GM23248 (cell line): Measurements from ENCODE around the gene CDC14B. TPM values are rescaled to one million over a fixed set of nuclear protein-coding genes. Genes with fewer than 3 reads are reported as not detected.

Source experiments
- DNase-seq: peaks from one replicate; pipeline ENCODE4 v3.0.0-alpha.2; 2015
- H2AFZ ChIP-seq: fragments of 200-600 bp; sonication (generic); 2 replicates; pipeline ENCODE4 v1.6.1; 2016; ENCODE audit warnings: antibody characterized with exemption
- H3F3A ChIP-seq: fragments of 200-600 bp; sonication (generic); 2 replicates; pipeline ENCODE4 v1.6.1; 2016; ENCODE audit warnings: mild to moderate bottlenecking, antibody characterized with exemption, mixed run types; ENCODE audit not compliant: insufficient read depth
- H3K27ac ChIP-seq: fragments of 200-600 bp; sonication (generic); 2 replicates; pipeline ENCODE4 v1.5.1; 2016; ENCODE audit warnings: mild to moderate bottlenecking
- H3K27me3 ChIP-seq: fragments of 200-600 bp; sonication (generic); replicated peaks from 2 replicates; pipeline ENCODE4 v1.6.1; 2016; ENCODE audit warnings: mild to moderate bottlenecking; ENCODE audit not compliant: insufficient read depth
- H3K36me3 ChIP-seq: fragments of 200-600 bp; sonication (generic); 2 replicates; pipeline ENCODE4 v1.6.1; 2016; ENCODE audit warnings: low read depth, mild to moderate bottlenecking
- H3K4me1 ChIP-seq: fragments of 200-600 bp; sonication (generic); 2 replicates; pipeline ENCODE4 v1.6.1; 2016; ENCODE audit warnings: mild to moderate bottlenecking; ENCODE audit not compliant: insufficient read depth
- H3K4me2 ChIP-seq: fragments of 200-600 bp; sonication (generic); one replicate; pipeline ENCODE4 v1.6.1; 2016; ENCODE audit warnings: mild to moderate bottlenecking; ENCODE audit not compliant: unreplicated experiment
- H3K4me3 ChIP-seq: fragments of 200-600 bp; sonication (generic); 2 replicates; pipeline ENCODE4 v1.5.1; 2016; ENCODE audit warnings: mild to moderate bottlenecking
- H3K79me2 ChIP-seq: fragments of 200-600 bp; sonication (generic); 2 replicates; pipeline ENCODE4 v1.6.1; 2016; ENCODE audit warnings: mild to moderate bottlenecking; ENCODE audit not compliant: insufficient read depth
- H3K9ac ChIP-seq: fragments of 200-600 bp; sonication (generic); 2 replicates; pipeline ENCODE4 v1.6.1; 2016; ENCODE audit warnings: mild to moderate bottlenecking
- H3K9me2 ChIP-seq: fragments of 200-600 bp; sonication (generic); 2 replicates; pipeline ENCODE4 v1.6.1; 2016; ENCODE audit warnings: mixed run types, mild to moderate bottlenecking, moderate library complexity; ENCODE audit not compliant: insufficient read depth
- H3K9me3 ChIP-seq: fragments of 200-600 bp; sonication (generic); one replicate; pipeline ENCODE4 v1.6.1; 2017; ENCODE audit warnings: low read depth
- H4K20me1 ChIP-seq: fragments of 200-600 bp; sonication (generic); 2 replicates; pipeline ENCODE4 v1.6.0; 2016; ENCODE audit not compliant: insufficient read depth
- EZH2 ChIP-seq: fragments of 200-600 bp; sonication (generic); IDR thresholded peaks from 2 replicates; pipeline ENCODE4 v1.6.1; 2018; ENCODE audit warnings: antibody characterized with exemption, mild to moderate bottlenecking; ENCODE audit not compliant: insufficient read depth, poor library complexity, severe bottlenecking
- EZH2phosphoT487 ChIP-seq: fragments of 200-600 bp; sonication (generic); IDR thresholded peaks from 2 replicates; pipeline ENCODE4 v1.6.1; 2018; ENCODE audit warnings: antibody characterized with exemption, moderate library complexity, mild to moderate bottlenecking, low read depth; ENCODE audit not compliant: insufficient read depth
- WGBS, 2 experiments: methylation state at CpG; one replicate each; pipeline ENCODE4 v1.1.6; 2015 to 2017; ENCODE audit warnings: low lambda C conversion rate in 2 of 2, low coverage in 1 of 2; ENCODE audit errors: missing lambda C conversion rate in 2 of 2; 5-methylcytosine and 5-hydroxymethylcytosine counted together
- in situ Hi-C: fragments of 300-500 bp; cut with MboI; formaldehyde crosslinking; loops from 2 replicates; pipeline ENCODE4 v1.15.0; 2020
- polyA plus RNA-seq: library from polyadenylated mRNA; unstranded; fragments of >200 nt; fragmentation: Nextera tagmentation; extraction: Ambion mirVana; gene quantifications from 2 replicates; pipeline ENCODE4 v1.2.1, GENCODE V29; 2016
- total RNA-seq: library from RNA; depleted of rRNA; stranded (reverse); fragments of >200 nt; shearing (Covaris generic); gene quantifications from 2 replicates; pipeline ENCODE4 v1.2.3, GENCODE V29; 2014

Gene CDC14B
- total and polyA plus RNA-seq, 2 experiments from 2014 or later, result 8.1 to 17.2 TPM

DNA sequence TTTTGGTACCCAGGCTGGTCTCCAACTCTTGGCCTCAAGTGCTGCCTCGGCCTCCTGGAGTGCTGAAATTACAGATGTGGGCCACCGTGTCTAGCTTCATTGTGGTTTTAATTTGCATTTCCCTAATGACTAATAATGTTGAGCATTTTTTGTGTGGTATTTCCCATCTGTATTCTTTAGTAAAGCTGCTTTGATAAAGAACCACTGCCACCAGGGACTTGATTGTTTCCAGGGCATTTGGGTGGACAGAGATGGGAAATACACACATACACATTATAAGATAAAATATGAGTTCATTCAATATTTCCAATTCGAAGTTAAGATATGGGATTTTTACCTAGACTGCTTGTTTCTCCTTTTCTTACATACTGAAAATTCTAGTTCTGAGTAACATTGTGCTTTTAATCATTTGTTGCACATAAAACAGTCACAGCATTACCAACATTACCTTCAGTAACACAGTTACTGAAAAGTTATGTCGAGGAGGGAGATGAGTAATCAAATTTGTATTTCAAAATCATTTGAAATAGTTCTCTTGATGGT lies 140.7 kb downstream of the CDC14B start:
- Histone ChIP-seq H3F3A (peaks cover 32% of the 10 kb centered on the region), H3K9me2 (no peaks in the 10 kb centered on the region), H2AFZ (no peak overlapping the region), H3K79me2 (no peaks in the 10 kb centered on the region), H3K27ac (peak overlapping the region; percentile 76), H3K36me3 (peaks cover 6% of the 10 kb centered on the region; the same call in 1 of the 2 replicates), H3K4me3 (no peak overlapping the region), H3K9ac (peak overlapping the region; percentile 40), H3K9me3 (no peaks in the 10 kb centered on the region), H3K27me3 (no peaks in the 10 kb centered on the region), H4K20me1 (no peaks in the 10 kb centered on the region), H3K4me1 (peaks cover 27% of the 10 kb centered on the region), H3K4me2 (peak overlapping the region; percentile 60)
- WGBS, 2 experiments, result 11 to 15% methylated on average over 4 of the region's 4 CpGs
- in situ Hi-C loops, result no loop called here
- peak; percentile 76 for DNase-seq
- TF ChIP-seq EZH2 (no peak), EZH2phosphoT487 (no peak)

GRCh38 chr9:96476591-96476990 lies 143.1 kb downstream of the CDC14B start:
- Histone ChIP-seq H3K4me3 (no peak overlapping the region), H3K9ac (no peak overlapping the region), H4K20me1 (no peaks in the 10 kb centered on the region), H2AFZ (no peak overlapping the region), H3F3A (peaks cover 32% of the 10 kb centered on the region), H3K27ac (no peak overlapping the region), H3K4me1 (peaks cover 22% of the 10 kb centered on the region), H3K9me2 (no peaks in the 10 kb centered on the region), H3K36me3 (peaks cover 7% of the 10 kb centered on the region; the same call in 1 of the 2 replicates), H3K9me3 (no peaks in the 10 kb centered on the region), H3K27me3 (no peaks in the 10 kb centered on the region), H3K4me2 (no peak overlapping the region), H3K79me2 (no peaks in the 10 kb centered on the region)
- no peak for TF ChIP-seq EZH2
- TF ChIP-seq EZH2phosphoT487, result no peak
- in situ Hi-C loops, result no loop called here
- 39 to 42% methylated on average over 5 of the region's 5 CpGs for WGBS, 2 experiments
- peak; percentile 75 for DNase-seq

DNA sequence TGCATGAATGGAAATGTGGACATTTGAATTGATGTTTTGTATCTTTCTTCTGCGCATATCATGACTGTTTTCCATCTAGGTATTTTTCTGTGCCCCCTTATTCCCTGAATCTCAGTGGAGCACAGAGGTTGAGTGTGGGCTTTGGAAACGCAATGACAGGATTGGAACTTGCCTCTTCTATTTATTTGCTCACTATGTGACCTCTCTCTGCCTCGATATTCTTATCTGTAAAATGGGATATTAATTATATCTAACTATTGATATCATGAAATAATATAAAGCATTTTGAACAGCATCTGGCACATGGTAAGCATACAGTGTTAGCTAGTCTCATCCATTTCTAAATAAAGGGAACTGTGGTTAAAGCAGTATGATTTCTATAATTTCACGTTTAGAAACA lies 143.6 kb downstream of the CDC14B start:
- Histone ChIP-seq H2AFZ (no peak overlapping the region), H3K27me3 (no peaks in the 10 kb centered on the region), H3K9me3 (no peaks in the 10 kb centered on the region), H3K27ac (no peak overlapping the region), H3K9me2 (no peaks in the 10 kb centered on the region), H3K36me3 (peaks cover 12% of the 10 kb centered on the region; the same call in 1 of the 2 replicates), H3K4me3 (no peak overlapping the region), H3K4me2 (no peak overlapping the region), H3K4me1 (peaks cover 22% of the 10 kb centered on the region), H3F3A (peaks cover 32% of the 10 kb centered on the region), H4K20me1 (no peaks in the 10 kb centered on the region), H3K79me2 (no peaks in the 10 kb centered on the region), H3K9ac (no peak overlapping the region)
- in situ Hi-C loops, result no loop called here
- WGBS, 2 experiments, result 98% methylated on average over 4 of the region's 4 CpGs
- no peak for TF ChIP-seq EZH2
- no peak for TF ChIP-seq EZH2phosphoT487
- DNase-seq, result no peak

DNA sequence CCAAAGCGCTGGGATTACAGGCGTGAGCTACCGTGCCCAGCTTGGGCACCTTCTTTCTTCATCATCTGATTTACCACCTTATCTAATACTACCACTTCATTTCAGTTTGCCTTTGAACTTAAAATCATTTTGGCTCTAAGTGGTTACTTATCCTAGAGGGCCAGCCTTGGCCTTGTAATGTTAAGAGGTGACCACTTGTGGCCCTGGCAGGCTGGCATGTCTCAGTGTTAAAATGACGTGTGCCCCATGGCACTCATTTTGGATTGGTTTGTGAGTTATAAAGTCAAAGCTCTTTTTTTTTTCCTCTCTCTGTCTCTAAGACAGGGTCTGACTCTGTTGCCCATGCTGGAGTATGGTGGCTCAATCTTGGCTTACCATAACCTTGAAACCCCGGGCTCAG lies 151.9 kb downstream of the CDC14B start:
- no peak for TF ChIP-seq EZH2
- no peak for TF ChIP-seq EZH2phosphoT487
- no peaks in the 10 kb centered on the region for H3F3A ChIP-seq

More for the DNA sequence above, 151.9 kb downstream of the CDC14B start:
- no peak overlapping the region for H3K9ac ChIP-seq
- no peaks in the 10 kb centered on the region for H3K9me2 ChIP-seq
- no peak overlapping the region for H3K4me2 ChIP-seq
- no peaks in the 10 kb centered on the region for H3K27me3 ChIP-seq
- DNase-seq, result no peak
- no peak overlapping the region for H2AFZ ChIP-seq
- H3K4me3 ChIP-seq, result no peak overlapping the region
- WGBS, 2 experiments, result 94 to 99% methylated on average over 5 of the region's 5 CpGs
- H3K9me3 ChIP-seq, result no peaks in the 10 kb centered on the region
- no peaks in the 10 kb centered on the region for H3K4me1 ChIP-seq
- H3K79me2 ChIP-seq, result no peaks in the 10 kb centered on the region
- no peaks in the 10 kb centered on the region for H4K20me1 ChIP-seq
- in situ Hi-C loops, result no loop called here
- H3K27ac ChIP-seq, result no peak overlapping the region
- H3K36me3 ChIP-seq, result peaks cover 14% of the 10 kb centered on the region
